Fibroblast of skin of scalp (primary cell): ENCODE data around the gene GRIA4.
"Not testable (repeated sequence)": the region's sequence is repeated elsewhere in the genome, so short reads cannot be mapped to it uniquely, and the experiment has no call there.

Experiments used
- DNase-seq: peaks from one replicate; pipeline ENCODE4 v3.0.0-alpha.2; 2013

Gene GRIA4

DNA sequence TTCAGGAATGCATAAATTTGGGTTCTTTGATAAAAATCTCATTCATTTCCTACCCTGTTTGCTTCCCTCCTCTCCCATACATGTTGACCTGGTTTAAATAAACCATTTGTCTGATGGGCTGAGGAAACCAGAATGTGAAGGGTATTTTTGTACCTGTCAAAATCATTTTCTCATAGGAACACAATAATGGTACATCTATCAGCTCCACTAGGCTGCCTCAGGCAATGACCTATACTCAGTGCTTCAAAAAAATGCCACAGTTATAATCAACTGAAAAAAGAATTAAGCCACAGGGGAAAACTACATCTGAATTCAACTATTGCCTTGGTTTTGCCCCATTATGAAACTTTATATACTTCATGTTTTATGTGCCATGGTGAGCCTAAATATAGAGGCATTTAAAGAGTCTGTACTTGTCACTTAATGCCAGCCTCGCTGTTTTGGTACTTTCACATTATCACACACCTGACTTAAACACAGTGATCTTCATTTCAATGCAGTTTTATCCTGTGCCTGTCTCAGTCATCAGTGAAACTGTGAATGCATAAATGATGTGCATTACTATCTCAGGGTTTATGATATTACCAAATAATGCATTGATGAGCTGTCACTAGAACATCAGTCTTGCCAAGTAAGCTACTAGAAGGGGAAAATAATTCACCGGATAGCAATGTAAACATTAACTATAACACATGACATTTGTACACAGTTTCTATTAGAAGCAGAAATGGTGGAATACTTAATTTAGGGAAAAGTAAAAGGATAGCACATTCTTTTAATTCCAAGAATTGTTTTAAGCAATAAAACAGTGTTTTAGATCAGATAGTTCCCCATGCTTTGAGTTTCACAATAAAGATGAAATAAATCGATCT is 319.4 kb downstream of the GRIA4 start:
- peak; percentile 13 for DNase-seq

DNA sequence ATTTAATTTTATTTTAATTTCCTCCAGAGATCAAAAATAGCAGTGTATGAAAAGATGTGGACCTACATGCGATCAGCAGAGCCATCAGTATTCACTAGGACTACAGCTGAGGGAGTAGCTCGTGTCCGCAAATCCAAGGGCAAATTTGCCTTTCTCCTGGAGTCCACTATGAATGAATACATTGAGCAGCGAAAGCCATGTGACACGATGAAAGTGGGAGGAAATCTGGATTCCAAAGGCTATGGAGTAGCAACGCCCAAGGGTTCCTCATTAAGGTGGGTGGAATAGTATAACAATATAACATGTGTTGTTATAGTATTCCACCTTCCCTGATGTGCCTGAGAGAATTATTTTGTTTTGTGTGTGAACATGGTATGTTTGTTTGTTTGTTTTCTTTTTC is 323.8 kb downstream of the GRIA4 start:
- DNase-seq = no peak

GRCh38 chr11:105935791-105936190 is 325.9 kb downstream of the GRIA4 start:
- DNase-seq = no peak

DNA sequence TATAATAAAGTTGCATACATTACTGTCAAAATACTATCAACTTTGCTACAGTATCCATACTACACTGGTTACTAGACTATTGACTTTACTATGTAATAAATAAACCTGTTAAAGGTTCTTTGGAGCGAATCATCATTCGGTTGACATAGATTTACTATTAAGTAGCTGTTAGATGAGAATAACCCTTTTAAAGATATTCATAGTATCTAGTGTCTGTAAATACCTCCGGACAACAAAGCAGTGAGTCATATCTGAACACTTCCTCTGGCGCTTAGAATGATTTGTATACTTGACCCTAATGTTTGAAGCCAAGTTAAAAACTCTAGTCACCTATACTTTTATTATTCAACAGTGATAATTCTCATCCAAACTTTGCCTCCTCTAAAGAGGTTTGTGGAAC is 327.5 kb downstream of the GRIA4 start:
- DNase-seq = no peak

DNA sequence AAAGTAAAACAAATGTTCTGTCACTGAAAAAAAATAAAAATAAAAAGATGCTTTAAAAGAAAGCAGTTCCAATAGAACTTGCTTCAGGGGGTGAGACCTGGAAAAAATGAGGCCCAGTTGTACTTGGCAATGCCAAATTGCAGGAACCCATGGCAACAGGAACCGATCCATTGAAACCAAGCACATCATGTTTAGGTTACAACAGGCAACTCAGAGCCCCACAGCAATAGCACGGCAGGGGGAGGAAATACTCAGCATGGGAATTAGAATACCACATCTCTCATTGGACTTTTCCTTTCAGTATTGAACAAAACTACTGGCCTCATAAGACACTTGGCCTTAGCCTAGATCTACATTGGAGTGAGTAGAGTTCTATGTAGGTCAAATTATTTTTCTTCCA is 327.9 kb downstream of the GRIA4 start:
- DNase-seq = no peak

DNA sequence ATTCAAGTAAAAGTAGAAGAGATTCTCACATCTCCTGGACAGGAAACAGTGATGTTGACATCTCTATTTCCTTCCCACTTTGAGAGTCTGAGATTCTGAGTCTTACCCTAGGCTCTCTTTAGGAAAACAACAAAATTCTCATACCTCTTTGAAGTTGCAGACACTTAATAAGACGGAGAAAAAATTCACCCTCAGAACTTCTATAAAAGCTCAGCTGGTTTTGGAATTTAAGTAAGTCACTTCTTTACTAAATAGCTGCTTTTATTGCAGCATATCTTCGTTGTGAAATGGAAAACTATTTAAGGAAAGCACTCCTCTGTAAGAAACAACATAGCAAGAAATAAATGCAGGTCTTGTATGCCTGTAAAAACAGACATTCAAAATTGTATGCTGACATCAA is 333.0 kb downstream of the GRIA4 start:
- no peak for DNase-seq

GRCh38 chr11:105948918-105949590 is 339.2 kb downstream of the GRIA4 start:
- DNase-seq = no peak

GRCh38 chr11:105953886-105954285 is 344.0 kb downstream of the GRIA4 start:
- DNase-seq = no peak

DNA sequence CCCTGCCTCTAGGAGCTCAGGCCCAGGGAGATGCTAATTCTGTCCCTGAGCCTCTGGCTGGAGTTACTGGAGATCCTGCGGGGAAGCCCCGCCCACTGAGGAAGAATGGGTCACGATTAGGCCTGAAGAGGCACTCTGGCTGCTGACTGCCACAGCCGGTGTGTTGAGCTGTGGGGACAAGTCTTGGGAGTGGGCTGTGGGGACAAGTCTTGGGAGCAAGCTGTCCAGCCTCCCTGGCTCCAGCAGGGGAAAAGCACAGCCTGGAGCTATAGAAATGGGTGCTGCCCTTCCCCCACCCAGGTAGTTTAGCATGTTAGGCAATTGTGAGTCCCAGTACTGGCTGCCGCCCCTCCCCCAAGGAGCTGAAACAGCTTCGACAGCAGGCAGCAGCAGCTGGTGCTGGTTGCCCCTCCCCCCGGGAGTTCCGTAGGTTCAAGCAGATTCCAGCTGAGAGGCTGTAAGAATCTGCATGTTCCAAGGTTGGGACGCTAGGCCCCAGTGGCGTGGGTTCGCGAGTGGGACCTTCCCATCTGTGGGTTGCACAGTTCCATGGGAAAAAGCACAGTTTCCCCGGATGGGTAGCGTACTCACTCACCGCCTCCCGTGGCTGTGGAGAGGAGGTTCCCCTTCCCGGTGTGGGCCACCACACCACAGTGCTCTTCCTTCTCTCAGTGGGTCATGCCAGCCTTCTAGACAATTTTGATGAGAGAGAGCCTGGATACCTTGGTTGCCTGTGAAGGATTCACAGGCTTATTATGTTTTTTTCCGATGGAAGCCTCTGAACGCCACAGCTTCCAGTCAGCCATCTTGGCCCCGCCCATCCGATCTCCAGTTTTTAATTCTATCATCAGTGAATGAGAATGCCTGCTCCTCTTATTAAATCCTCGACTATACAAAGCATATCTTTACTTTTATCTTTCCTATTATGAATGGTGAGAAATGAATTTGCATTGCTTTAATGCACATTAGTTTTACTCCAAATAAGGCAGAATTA is 350.7 kb downstream of the GRIA4 start:
- no peak for DNase-seq

GRCh38 chr11:105968021-105968697 is 358.3 kb downstream of the GRIA4 start:
- no peak for DNase-seq

DNA sequence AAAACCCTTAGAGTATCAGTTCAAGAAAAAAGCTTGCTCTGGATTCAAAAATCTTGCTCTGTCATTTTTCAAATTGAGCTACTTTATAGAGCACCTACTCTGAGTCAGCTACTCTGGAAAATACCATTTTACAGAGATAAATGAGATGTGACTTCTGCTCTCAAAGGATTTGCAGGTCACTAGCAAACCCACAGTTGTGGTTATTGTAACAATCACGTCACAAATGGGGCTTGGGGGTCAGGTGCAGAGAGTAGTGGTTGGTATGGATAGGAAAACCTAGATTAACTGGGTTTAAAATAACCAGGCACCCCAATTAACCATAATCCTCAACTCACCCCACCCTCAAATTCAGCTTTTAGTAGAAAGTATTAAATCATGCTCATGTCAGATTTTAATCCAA is 359.9 kb downstream of the GRIA4 start:
- no peak for DNase-seq

GRCh38 chr11:105975128-105975527 is 365.3 kb downstream of the GRIA4 start:
- no peak for DNase-seq

DNA sequence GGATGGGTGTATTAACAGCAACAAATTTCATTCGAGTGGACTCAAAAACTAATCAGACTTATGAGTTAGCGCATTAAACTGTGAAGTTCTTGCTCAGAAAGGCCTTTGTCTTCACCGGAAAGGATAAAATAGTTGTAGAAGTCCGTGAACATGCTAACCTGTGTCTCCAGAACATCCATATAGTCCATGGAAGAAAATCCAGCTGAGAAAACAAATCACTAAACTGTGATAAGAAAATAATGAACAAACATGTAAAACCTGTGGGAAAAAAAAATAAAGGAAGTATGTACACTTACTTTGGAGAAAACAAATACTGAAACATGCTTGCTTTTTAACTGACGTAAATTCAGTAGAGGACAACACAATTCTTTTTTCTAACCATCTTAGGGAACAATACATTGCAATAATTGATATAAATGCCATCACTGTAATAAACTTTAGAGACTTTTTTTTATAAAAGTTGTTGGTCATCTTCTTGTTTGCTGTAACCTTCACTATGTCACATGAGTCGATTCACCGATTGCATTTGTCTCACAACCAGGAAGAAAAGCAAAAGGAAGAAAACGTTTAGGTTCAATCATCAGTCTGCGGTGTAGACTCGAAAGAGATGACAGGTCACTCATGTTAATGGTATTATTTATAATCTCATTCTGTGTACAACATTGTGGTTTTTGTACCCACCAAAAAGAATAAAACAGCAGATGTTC is 370.3 kb downstream of the GRIA4 start:
- DNase-seq = no peak

GRCh38 chr11:105986554-105986953 is 376.7 kb downstream of the GRIA4 start:
- no peak for DNase-seq

DNA sequence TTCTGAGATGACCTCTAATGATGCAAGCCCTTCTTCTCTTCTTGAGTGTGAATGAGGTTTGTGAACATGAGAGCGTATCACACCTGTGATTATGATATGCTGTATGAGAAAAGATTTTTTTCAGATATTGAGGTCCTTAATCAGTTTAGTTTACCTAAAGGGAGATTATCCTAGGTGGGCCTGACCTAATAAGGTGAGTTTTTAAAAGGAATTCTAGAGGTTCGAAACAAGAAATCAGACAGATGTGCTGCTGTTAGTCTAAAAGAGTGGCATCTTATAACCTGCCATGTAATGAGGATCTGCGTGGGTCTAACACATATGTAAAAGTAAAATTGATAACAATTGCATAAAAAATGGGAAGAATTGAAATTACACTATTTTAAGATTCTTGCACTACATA is 378.3 kb downstream of the GRIA4 start:
- no peak for DNase-seq

GRCh38 chr11:105989124-105989523 is 379.3 kb downstream of the GRIA4 start:
- DNase-seq = no peak

GRCh38 chr11:105991888-105992287 is 382.0 kb downstream of the GRIA4 start:
- DNase-seq = no peak

DNA sequence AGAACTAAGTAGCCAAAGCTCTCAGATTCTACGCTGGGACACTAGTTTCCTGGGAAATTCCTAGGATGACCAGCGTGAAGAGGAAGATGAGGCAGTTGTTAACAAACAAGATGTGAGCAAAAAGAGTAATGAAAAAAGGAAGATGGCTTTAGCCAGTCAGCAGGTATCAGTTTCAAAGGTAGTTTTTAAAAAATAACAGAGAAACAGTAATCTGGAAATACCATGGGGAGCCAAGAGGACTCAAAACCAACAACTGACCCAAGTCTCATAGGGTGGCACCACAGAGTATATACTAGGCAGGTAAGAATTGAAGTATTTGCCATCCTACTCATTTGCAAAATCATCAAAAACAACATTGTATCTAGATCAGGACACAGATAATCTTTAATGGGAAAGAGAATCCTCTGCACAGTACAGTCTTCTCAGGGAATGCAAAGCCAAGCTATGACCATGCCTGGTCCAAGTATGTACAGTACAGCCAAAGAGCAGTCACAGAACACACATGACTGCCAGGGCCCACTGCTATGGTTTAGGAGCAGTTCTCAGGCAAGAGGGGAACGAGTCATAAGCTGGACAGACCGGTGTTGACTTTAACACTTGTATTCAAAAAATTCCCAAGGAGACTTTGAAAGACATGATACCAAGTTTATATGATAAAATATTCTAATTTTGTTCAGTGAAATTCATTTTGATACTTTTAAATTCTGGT is 391.6 kb downstream of the GRIA4 start:
- peak; percentile 3 for DNase-seq

DNA sequence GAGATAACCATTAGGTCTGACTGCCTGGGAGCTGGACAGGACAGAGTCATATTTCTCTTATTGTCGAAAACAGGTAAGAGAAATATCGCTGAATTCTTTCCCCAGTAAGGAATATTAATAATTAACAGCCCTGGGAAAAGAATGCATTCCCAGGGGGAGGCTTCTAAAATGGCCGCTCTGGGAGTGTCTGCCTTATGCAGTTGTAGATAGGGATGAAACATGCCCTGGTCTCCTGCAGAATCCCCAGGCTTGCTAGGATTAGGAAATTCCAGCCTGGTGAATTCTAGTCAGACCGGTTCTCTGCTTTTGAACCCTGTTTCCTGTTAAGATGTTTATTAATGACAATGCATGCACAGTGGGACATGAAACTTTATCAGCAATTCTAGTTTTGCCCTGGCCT is 393.2 kb downstream of the GRIA4 start:
- not testable (repeated sequence) for DNase-seq

DNA sequence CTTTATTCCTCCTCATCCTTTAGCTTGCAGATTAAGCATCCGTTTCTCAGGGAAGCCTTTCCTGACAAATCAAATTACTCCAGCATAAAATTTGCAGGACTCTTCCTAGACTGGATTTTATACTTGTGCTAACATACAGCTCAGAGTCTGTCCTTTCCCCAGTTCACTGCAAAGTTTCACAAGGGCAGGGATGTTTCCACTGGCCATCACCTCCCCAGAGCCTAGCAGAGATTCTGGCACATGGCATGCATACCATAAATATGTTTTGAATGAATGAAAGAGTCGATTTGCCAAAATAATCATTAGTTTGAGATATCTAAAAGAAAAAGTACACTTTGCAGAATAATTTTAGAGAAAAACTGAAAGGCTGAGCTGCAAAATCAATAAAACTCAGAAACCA is 401.6 kb downstream of the GRIA4 start:
- DNase-seq = peak; percentile 36

- DNase-seq = peak; percentile 63
Measured at GRCh38 chr11:106012744-106013143, 402.9 kb downstream of the GRIA4 start.
